Gastrocnemius medialis (tissue), 4 donors: ENCODE results near the gene PSMD12. TPM values are rescaled to one million over a fixed set of nuclear protein-coding genes. Genes with fewer than 3 reads are reported as not detected.

Experiments
- ATAC-seq, 2 donors: fragments of 150-250 bp; one replicate each; pipeline ENCODE4 v1.9.1; 2016
- DNase-seq, 2 donors: peaks; one replicate each; pipeline ENCODE4 v3.0.0-alpha.2; 2019
- H3K27ac ChIP-seq, 4 donors: fragments of 200-600 bp; sonication (generic); 1 replicate in 1 of 4; 2 replicates in 3 of 4; pipeline ENCODE4 v1.5.1; 2016 to 2018; ENCODE audit warnings: mild to moderate bottlenecking in 2 of 4, moderate library complexity in 1 of 4
- H3K27me3 ChIP-seq, 3 donors: fragments of 200-600 bp; sonication (generic) in 2 of 3; 1 replicate in 1 of 3; 2 replicates in 2 of 3; pipeline versions ENCODE4 v1.5.1 to v1.6.0; 2016 to 2019; ENCODE audit warnings: mild to moderate bottlenecking in 1 of 3, moderate library complexity in 1 of 3
- H3K36me3 ChIP-seq, 2 donors: fragments of 200-600 bp; sonication (generic) in 1 of 2; one replicate each; pipeline ENCODE4 v1.5.1; 2017 to 2018
- H3K4me1 ChIP-seq, 2 donors: fragments of 200-600 bp; sonication (generic) in 1 of 2; one replicate each; pipeline ENCODE4 v1.5.1; 2016 to 2017; ENCODE audit warnings: mild to moderate bottlenecking in 2 of 2
- H3K4me3 ChIP-seq, 4 donors: fragments of 200-600 bp; sonication (generic) in 3 of 4; 1 replicate in 1 of 4; 2 replicates in 3 of 4; pipeline ENCODE4 v1.5.1; 2016 to 2019; ENCODE audit warnings: mild to moderate bottlenecking in 2 of 4
- H3K9me3 ChIP-seq, 3 donors: fragments of 200-600 bp; sonication (generic) in 2 of 3; 1 replicate in 1 of 3; 2 replicates in 2 of 3; pipeline ENCODE4 v1.5.1; 2016 to 2019
- POLR2A ChIP-seq, 2 donors: fragments of 450-650 bp; IDR thresholded peaks; one replicate each; pipeline ENCODE4 v1.6.1; 2017; ENCODE audit warnings: antibody characterized with exemption in 2 of 2, mild to moderate bottlenecking in 2 of 2, moderate library complexity in 2 of 2
- in situ Hi-C, 4 donors: fragments of 200-750 bp; cut with MboI; loops; one replicate each; pipeline versions ENCODE4 v1.15.0 to v1.8.0; 2017; ENCODE audit warnings: low sequenced_read_pairs in 4 of 4
- intact Hi-C: fragments of 100-400 bp; cut with DNase I; formaldehyde crosslinking; loops from one replicate; pipeline ENCODE4 v1.15.1; 2023; ENCODE audit warnings: low total_unique reads
- total RNA-seq, 4 donors: library from RNA; depleted of rRNA; stranded (reverse); fragments of >200 nt; gene quantifications; one replicate each; pipeline versions ENCODE4 v1.1.0 to v1.2.3, GENCODE V29; 2016
- TF ChIP-seq, protein P1 (sequence below), 5 experiments: fragments of 450-650 bp in 3 of 5; fragments of 200-600 bp in 2 of 5; sonication (generic) in 2 of 5; IDR thresholded peaks in 4 of 5; conservative IDR thresholded peaks in 1 of 5; 1 replicate in 4 of 5; 2 replicates in 1 of 5; pipeline ENCODE4 v1.5.1; 2016 to 2019; ENCODE audit warnings: antibody characterized with exemption in 5 of 5, mild to moderate bottlenecking in 3 of 5, moderate library complexity in 3 of 5

PSMD12 gene
- total RNA-seq, 4 donors from 2014 or later = 52.0 to 89.6 (median 69.9) TPM

DNA sequence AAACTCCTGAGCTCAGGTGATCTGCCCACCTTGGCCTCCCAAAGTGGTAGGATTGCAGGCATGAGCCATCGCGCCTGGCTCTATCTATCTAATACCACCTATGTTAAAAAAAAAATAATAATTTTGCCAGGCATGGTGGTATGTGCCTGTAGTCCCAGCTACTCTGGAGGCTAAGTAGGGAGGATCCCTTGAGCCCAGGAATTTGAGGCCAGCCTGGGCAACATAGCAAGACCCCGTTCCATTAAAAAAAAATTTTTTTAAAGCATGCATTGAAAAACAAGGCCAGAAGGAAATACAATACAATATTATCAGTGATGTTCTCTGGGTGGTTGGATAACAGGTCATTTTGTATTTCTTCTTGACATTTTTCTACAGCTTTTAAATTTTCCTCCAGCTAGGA is 76.1 kb downstream of the PSMD12 start:
- Histone ChIP-seq H3K9me3 (no peaks in the 10 kb centered on the region), H3K4me3 (no peak overlapping the region), H3K36me3 (no peaks in the 10 kb centered on the region), H3K27ac (no peak overlapping the region), H3K27me3 (no peaks in the 10 kb centered on the region), H3K4me1 (peaks cover 11 to 15% of the 10 kb centered on the region in 2 donors)
- in situ Hi-C loops (loop anchor here in 2 of 4 donors (25.0 kb wide), 2 partner anchors 553 to 578 kb away; no protein-coding TSS in a partner anchor), intact Hi-C loops (no loop called here)
- no peak for ATAC-seq
- no peak for DNase-seq
- TF ChIP-seq, protein P1, sequence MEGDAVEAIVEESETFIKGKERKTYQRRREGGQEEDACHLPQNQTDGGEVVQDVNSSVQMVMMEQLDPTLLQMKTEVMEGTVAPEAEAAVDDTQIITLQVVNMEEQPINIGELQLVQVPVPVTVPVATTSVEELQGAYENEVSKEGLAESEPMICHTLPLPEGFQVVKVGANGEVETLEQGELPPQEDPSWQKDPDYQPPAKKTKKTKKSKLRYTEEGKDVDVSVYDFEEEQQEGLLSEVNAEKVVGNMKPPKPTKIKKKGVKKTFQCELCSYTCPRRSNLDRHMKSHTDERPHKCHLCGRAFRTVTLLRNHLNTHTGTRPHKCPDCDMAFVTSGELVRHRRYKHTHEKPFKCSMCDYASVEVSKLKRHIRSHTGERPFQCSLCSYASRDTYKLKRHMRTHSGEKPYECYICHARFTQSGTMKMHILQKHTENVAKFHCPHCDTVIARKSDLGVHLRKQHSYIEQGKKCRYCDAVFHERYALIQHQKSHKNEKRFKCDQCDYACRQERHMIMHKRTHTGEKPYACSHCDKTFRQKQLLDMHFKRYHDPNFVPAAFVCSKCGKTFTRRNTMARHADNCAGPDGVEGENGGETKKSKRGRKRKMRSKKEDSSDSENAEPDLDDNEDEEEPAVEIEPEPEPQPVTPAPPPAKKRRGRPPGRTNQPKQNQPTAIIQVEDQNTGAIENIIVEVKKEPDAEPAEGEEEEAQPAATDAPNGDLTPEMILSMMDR (IDR thresholded peaks at IDR 0.05 in 4 of 5, conservative IDR thresholded peaks at IDR 0.05 in 1 of 5) = no peak
- no peak for TF ChIP-seq POLR2A (IDR thresholded peaks at IDR 0.05)

DNA sequence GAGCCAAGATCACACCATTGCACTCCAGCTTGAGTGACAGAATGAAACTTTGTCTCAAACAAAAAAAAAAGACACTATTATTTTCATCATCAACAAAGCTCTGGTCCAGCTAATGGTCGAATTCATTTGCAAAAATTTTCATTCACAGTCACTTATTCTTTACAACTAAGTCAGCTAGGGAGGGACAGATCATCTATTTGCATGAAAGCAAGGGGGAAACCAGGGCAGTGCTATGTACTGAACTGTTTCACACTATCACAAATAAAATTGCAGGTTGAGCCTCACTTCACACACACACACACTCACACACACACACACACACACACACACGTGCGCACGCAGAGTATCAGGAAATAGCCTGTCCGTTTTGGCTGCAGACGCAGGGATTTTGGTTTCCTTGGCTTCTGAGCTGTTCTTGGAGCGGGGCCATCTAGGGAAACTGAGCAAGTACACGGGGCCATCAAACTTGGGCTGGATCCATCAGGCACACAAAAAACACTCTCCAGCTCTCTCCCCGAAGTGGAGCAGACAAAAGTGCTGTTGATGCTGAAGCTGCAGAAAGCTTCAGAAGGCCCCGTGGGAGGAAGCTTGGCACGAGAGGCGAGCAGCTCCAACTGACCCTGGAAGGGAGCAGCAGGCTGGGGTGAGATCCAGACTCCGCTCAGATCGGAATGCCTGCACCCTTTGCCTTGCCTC is 77.0 kb downstream of the PSMD12 start:
- Histone ChIP-seq H3K9me3 (no peaks in the 10 kb centered on the region), H3K27ac (no peak overlapping the region), H3K4me3 (no peak overlapping the region), H3K36me3 (no peaks in the 10 kb centered on the region), H3K4me1 (peaks cover 11 to 15% of the 10 kb centered on the region in 2 donors), H3K27me3 (no peaks in the 10 kb centered on the region)
- intact Hi-C loops (no loop called here), in situ Hi-C loops (loop anchor here in 2 of 4 donors (5.0 to 25.0 kb wide), 3 partner anchors 67 to 577 kb away; no protein-coding TSS in a partner anchor)
- DNase-seq = peak; percentile 61 to 65
- peak; percentile 69 to 73 for ATAC-seq
- TF ChIP-seq, protein P1 (IDR thresholded peaks at IDR 0.05 in 4 of 5, conservative IDR thresholded peaks at IDR 0.05 in 1 of 5) = no peak
- TF ChIP-seq POLR2A (IDR thresholded peaks at IDR 0.05) = no peak

Other genes with a start within 250 kb of the PSMD12 start
- 10 to 100 TPM; 21.0 to 47.0 (median 38.9) TPM for gene HELZ, start 121.4 kb downstream of the PSMD12 start, total RNA-seq
- gene PITPNC1, start 10.7 kb upstream of the PSMD12 start, total RNA-seq = 1 to 10 TPM; 2.3 to 8.6 (median 4.3) TPM